Panc1 (cell line): ENCODE measurements around the gene TRIM14. TPM values are rescaled to one million over a fixed set of nuclear protein-coding genes. Genes with fewer than 3 reads are reported as not detected.

Source experiments
- ATAC-seq: fragments of 200-7000 bp; cut with Tn5 transposase; 2 replicates; pipeline ENCODE4 v1.9.1; 2020; ENCODE audit warnings: mild to moderate bottlenecking, moderate library complexity
- BruUV-seq: library from RNA; stranded (reverse); fragments of 400-500 nt; replicated peaks from 2 replicates; lab custom pipeline; 2021; lab: Mats Ljungman, UMichigan
- CTCF ChIA-PET: fragments of 300-600 bp; sonication (Branson Sonifier 250); formaldehyde crosslinking; loops from one replicate; lab custom pipeline; 2022; ENCODE audit warnings: antibody characterized with exemption; lab: Charles Lee
- POLR2A ChIA-PET: fragments of 300-600 bp; sonication (Branson Sonifier 250); formaldehyde crosslinking; loops from one replicate; lab custom pipeline; 2022; ENCODE audit warnings: antibody characterized with exemption; lab: Charles Lee
- DNase-seq: peaks from one replicate; pipeline ENCODE4 v3.0.0-alpha.2; 2010; ENCODE audit warnings: low read depth, low spot score
- H3K27ac ChIP-seq: 2 replicates; pipeline ENCODE4 v1.5.1; 2011; ENCODE audit warnings: mild to moderate bottlenecking, low read length, inconsistent platforms
- H3K27me3 ChIP-seq: fragments of 200-500 bp; sonication (Bioruptor generic); 2 replicates; pipeline ENCODE4 v1.6.0; 2014; ENCODE audit warnings: low read length, inconsistent platforms; ENCODE audit not compliant: control insufficient read depth, insufficient read depth
- H3K36me3 ChIP-seq: fragments of 200-500 bp; sonication (Bioruptor generic); 2 replicates; pipeline ENCODE4 v1.5.1; 2014; ENCODE audit warnings: inconsistent platforms, mild to moderate bottlenecking, low read length, moderate library complexity; ENCODE audit not compliant: control insufficient read depth, insufficient read depth
- H3K4me1 ChIP-seq: 2 replicates; pipeline ENCODE4 v1.5.1; 2011; ENCODE audit warnings: inconsistent platforms, mild to moderate bottlenecking, low read length, moderate library complexity; ENCODE audit not compliant: control insufficient read depth, insufficient read depth
- H3K4me3 ChIP-seq, 2 experiments: 2 replicates each; pipeline ENCODE4 v1.5.1; 2011 to 2012; ENCODE audit warnings: low read depth in 2 of 2, low read length in 2 of 2, mild to moderate bottlenecking in 2 of 2, inconsistent platforms in 1 of 2, moderate library complexity in 1 of 2
- H3K9me3 ChIP-seq: fragments of 200-500 bp; sonication (Bioruptor generic); 2 replicates; pipeline ENCODE4 v1.5.1; 2014; ENCODE audit warnings: low read depth, mild to moderate bottlenecking, inconsistent platforms, low read length, moderate library complexity; ENCODE audit not compliant: control insufficient read depth, insufficient read depth
- POLR2AphosphoS5 ChIP-seq: IDR thresholded peaks from 2 replicates; pipeline ENCODE4 v1.6.1; 2012; ENCODE audit warnings: mild to moderate bottlenecking, low read depth, low read length, moderate library complexity
- SIN3A ChIP-seq: IDR thresholded peaks from 2 replicates; pipeline ENCODE4 v1.6.1; 2012; ENCODE audit warnings: low read depth, mild to moderate bottlenecking, low read length, moderate library complexity, borderline replicate concordance; ENCODE audit not compliant: insufficient read depth
- TCF7L2 ChIP-seq: IDR thresholded peaks from 2 replicates; pipeline ENCODE4 v1.6.1; 2011; ENCODE audit warnings: mild to moderate bottlenecking, low read depth, low read length, inconsistent platforms
- in situ Hi-C: cut with HindIII; loops from 2 replicates; pipeline ENCODE4 v1.10.0; 2016; ENCODE audit warnings: low sequenced_read_pairs, low pct_unique_long_range_greater_than_20kb
- intact Hi-C: fragments of 100-400 bp; cut with micrococcal nuclease; formaldehyde crosslinking; loops from one replicate; pipeline ENCODE4 v1.10.0; 2022; ENCODE audit not compliant: unreplicated experiment
- total RNA-seq: library from RNA; stranded (reverse); gene quantifications from one replicate; pipeline ENCODE4 v1.2.1, GENCODE V29; 2021; ENCODE audit not compliant: unreplicated experiment
- TF ChIP-seq, protein P1 (sequence below), 2 experiments: IDR thresholded peaks; 2 replicates each; pipeline ENCODE4 v1.6.1; 2011 to 2012; ENCODE audit warnings: low read depth in 2 of 2, control low read depth in 1 of 2, low read length in 1 of 2, mild to moderate bottlenecking in 1 of 2, moderate library complexity in 1 of 2; ENCODE audit not compliant: insufficient read depth in 1 of 2
- TF ChIP-seq, protein P2 (sequence below): fragments of 450-650 bp; IDR thresholded peaks from 2 replicates; pipeline ENCODE4 v1.5.1; 2017; ENCODE audit warnings: mild to moderate bottlenecking

Gene TRIM14
- total RNA-seq, 1 experiment from 2014 or later = 9.7 TPM

DNA sequence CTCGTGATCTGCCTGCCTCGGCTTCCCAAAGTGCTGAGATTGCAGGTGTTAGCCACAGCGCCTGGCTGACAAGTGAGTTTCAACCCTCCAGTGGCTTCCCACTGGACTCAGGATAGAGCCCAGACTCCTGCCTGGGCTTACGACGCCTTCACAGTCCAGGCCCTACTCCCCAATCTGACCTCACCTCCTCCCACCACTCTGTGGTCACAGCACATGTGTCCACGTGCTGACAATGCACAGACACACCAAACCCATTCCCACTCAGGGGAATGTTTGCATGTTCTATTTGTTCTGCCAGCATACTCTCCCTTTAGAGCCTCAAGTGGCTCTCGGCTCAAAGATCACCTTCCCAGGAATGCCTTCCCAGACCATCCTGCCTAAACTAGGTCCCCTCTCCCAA is 31.1 kb upstream of the TRIM14 start:
- no TSS peak for BruUV-seq
- intact Hi-C loops (no loop called here), in situ Hi-C loops (no loop called here)
- no peak overlapping the region for H3K4me3 ChIP-seq
- POLR2A ChIA-PET = no interaction called here
- TF ChIP-seq, protein P1, sequence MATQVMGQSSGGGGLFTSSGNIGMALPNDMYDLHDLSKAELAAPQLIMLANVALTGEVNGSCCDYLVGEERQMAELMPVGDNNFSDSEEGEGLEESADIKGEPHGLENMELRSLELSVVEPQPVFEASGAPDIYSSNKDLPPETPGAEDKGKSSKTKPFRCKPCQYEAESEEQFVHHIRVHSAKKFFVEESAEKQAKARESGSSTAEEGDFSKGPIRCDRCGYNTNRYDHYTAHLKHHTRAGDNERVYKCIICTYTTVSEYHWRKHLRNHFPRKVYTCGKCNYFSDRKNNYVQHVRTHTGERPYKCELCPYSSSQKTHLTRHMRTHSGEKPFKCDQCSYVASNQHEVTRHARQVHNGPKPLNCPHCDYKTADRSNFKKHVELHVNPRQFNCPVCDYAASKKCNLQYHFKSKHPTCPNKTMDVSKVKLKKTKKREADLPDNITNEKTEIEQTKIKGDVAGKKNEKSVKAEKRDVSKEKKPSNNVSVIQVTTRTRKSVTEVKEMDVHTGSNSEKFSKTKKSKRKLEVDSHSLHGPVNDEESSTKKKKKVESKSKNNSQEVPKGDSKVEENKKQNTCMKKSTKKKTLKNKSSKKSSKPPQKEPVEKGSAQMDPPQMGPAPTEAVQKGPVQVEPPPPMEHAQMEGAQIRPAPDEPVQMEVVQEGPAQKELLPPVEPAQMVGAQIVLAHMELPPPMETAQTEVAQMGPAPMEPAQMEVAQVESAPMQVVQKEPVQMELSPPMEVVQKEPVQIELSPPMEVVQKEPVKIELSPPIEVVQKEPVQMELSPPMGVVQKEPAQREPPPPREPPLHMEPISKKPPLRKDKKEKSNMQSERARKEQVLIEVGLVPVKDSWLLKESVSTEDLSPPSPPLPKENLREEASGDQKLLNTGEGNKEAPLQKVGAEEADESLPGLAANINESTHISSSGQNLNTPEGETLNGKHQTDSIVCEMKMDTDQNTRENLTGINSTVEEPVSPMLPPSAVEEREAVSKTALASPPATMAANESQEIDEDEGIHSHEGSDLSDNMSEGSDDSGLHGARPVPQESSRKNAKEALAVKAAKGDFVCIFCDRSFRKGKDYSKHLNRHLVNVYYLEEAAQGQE (IDR thresholded peaks at IDR 0.05; ENCODE audit: insufficient read depth in 1 of 2, low read depth in 2 of 2, low read length in 1 of 2) = no peak
- TF ChIP-seq TCF7L2 = no peak
- TF ChIP-seq SIN3A = no peak
- TF ChIP-seq, protein P2, sequence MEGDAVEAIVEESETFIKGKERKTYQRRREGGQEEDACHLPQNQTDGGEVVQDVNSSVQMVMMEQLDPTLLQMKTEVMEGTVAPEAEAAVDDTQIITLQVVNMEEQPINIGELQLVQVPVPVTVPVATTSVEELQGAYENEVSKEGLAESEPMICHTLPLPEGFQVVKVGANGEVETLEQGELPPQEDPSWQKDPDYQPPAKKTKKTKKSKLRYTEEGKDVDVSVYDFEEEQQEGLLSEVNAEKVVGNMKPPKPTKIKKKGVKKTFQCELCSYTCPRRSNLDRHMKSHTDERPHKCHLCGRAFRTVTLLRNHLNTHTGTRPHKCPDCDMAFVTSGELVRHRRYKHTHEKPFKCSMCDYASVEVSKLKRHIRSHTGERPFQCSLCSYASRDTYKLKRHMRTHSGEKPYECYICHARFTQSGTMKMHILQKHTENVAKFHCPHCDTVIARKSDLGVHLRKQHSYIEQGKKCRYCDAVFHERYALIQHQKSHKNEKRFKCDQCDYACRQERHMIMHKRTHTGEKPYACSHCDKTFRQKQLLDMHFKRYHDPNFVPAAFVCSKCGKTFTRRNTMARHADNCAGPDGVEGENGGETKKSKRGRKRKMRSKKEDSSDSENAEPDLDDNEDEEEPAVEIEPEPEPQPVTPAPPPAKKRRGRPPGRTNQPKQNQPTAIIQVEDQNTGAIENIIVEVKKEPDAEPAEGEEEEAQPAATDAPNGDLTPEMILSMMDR = no peak
- no peak for TF ChIP-seq POLR2AphosphoS5
- CTCF ChIA-PET = no interaction called here
- H3K27me3 ChIP-seq = no peaks in the 10 kb centered on the region
- DNase-seq = no peak
- H3K27ac ChIP-seq = no peak overlapping the region
- no peak for ATAC-seq
- no peaks in the 10 kb centered on the region for H3K9me3 ChIP-seq
- H3K4me1 ChIP-seq = no peaks in the 10 kb centered on the region
- H3K36me3 ChIP-seq = no peaks in the 10 kb centered on the region

DNA sequence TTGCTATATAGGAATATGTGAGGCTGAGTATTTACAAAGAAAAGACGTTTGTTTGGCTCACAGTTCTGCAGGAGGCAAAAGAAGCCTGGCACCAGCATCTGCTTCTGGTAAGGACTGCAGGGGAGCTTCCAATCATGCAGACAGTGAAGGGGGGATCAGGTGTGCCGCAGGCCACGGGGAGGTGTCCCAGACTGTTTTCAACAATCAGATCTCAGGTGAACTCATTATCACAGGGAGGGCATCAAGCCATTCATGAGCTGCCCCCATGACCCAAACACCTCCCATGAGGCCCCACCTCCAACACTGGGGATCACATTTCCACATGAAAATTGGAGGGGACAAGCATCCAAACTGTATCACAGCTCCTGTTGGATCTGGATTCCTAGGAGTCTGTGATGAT is 30.4 kb upstream of the TRIM14 start:
- no TSS peak for BruUV-seq
- POLR2A ChIA-PET = interaction anchor here (0.7 kb wide), 1 partner anchor 38 kb away, joined by 4 read pairs; no protein-coding TSS in a partner anchor
- no peak overlapping the region for H3K4me3 ChIP-seq
- TF ChIP-seq POLR2AphosphoS5 = no peak
- TF ChIP-seq, protein P1 (IDR thresholded peaks at IDR 0.05; ENCODE audit: insufficient read depth in 1 of 2, low read depth in 2 of 2, low read length in 1 of 2) = no peak
- no peak for TF ChIP-seq SIN3A
- TF ChIP-seq TCF7L2 = no peak
- TF ChIP-seq, protein P2 = no peak
- no peaks in the 10 kb centered on the region for H3K4me1 ChIP-seq
- H3K27ac ChIP-seq = no peak overlapping the region
- intact Hi-C loops (no loop called here), in situ Hi-C loops (no loop called here)
- H3K27me3 ChIP-seq = no peaks in the 10 kb centered on the region
- CTCF ChIA-PET = no interaction called here
- no peaks in the 10 kb centered on the region for H3K9me3 ChIP-seq
- ATAC-seq = no peak
- H3K36me3 ChIP-seq = no peaks in the 10 kb centered on the region
- no peak for DNase-seq
